ENCODE results near the gene KIAA1328.
"Not testable (repeated sequence)": the region's sequence is repeated elsewhere in the genome, so short reads cannot be mapped to it uniquely, and the experiment has no call there.

The KIAA1328 gene

DNA sequence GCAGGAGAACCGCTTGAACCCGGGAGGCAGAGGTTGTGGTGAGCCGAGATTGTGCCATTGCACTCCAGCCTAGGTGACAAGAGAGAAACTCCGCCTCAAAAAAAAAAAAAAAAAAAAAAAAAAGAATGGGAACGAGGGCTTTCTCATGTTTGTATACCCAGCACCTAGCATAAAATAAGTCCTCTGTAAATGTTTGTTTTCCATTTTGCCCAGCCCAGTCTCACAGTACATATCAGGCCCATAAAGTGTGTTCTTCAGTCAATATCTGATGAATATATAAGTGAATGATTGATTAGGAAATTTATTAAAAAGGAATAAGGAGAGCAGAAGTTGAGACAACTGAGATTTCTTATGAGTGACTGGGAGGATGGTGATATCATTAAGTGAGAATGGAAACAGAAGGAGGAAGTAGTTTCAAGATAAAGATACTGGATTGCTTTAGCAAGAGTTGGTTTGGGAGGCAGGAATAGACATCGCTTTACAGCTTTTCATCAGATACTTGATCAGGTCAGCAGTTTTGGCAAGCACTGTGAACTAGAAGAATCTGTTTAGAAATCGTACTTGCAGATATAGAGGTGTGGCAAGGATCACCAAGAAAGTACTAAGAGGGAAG lies 327.5 kb downstream of the KIAA1328 start:
- no peak for DNase-seq (ENCODE audit: low spot score)

DNA sequence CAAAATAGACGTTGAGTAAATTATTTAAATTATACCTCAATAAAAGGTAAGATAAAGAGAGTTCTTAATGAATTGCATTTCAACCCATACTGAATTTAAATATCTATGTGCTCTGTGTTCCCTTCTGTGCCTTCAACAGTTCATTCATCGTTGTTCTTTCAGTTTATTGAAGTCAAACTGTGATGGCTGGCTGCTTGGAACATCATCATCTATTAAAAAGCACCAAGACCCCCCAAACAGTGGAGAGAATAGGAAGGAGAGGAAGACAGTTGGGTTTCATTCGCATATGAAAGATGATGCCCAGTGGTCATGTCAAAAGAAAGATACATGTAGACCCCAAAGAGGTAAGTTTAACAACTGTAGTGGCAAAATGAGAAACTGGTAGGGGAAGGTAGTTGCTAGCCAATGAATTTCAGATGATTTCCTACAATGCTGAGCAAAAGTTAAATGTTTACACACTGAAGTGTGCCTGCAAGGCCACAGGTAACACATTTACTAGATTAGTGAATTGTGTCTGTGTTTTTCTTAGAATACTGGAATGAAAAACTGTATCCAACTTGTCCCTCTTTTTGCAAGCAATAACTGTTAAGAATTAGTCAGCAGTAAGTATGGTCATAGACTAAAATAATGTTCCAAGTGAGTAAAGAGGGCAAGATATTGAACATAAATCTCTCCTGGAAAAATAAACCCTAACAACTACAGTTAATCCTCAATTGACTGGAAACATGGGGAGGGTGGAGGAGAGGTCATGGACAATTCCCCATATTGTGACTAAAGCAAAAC lies 331.3 kb downstream of the KIAA1328 start:
- DNase-seq (ENCODE audit: low spot score): no peak

DNA sequence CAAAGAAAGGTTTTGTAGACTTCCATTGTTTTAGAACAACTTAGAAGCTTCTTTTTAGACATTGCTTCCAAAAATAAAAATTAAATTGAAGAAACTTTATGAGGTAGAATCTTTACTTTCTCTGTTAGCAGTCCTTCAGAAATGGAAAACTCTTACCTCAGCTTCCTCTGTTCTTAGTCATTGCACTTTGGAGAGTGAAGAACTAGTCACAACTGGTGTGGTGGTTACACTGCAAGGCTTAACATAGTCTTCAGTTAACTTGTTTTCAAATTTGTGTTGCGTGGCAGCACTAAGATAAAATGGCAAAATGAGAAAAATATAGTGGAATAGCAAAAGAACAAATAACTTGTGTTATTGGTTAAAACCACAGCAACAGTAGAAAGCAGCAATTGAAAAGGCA lies 332.6 kb downstream of the KIAA1328 start:
- DNase-seq (ENCODE audit: low spot score): no peak

DNA sequence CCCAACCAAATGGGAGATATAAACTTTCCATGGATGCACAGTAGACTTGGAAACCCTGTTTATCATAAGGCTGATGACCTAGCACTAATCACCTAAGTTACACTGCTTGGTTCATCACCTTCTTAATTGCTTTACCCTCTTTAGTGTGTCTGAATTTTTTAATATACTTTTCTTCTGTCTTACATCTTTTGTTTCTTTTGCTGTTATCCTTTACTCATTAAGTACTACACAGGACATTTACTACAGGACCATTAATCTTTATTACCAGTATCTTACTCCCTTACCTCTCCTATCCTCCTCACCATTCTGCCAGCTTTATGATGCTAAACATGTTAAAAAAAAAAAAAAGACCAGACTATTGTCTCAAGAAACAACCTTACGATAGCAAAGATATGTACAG lies 333.6 kb downstream of the KIAA1328 start:
- DNase-seq (ENCODE audit: low spot score): no peak

DNA sequence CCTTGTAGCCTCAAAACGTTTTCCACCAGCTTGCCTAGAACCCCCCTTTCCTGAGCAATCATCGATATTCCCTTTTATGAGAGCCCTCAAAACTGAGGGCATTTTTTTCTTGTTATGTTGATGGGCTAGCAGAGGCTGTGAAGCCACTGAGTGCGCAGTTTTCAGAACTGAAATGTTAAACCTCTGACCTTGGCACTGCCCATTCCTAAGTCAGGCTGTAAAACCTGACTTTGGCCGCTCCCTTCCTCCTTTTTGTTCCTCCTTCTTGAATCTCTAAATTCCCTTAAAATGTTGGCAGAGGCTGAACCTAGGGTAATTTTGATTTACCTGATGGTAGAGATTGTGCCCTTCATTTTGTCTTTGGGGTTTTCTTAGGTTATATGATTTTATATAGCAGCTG lies 334.2 kb downstream of the KIAA1328 start:
- no peak for DNase-seq (ENCODE audit: low spot score)

DNA sequence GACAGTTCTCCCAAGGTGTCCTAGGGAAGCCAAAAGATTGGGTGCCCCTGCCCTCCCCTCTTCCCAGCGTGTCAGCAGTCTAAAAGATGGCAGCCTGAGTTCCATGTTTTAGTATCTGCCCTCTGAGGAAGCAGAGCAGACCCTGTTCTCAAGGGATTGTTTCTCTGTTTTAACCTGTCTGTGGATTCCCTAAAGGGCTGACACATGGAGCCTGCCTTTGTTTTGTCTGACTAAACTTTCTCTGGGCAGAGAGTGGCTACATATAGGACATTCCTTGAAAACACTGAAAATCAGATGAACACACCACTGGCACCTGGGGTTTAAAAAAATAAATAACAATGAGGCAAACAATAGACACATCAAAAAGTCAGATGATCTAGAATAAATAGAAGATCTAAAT lies 337.6 kb downstream of the KIAA1328 start:
- no peak for DNase-seq (ENCODE audit: low spot score)

DNA sequence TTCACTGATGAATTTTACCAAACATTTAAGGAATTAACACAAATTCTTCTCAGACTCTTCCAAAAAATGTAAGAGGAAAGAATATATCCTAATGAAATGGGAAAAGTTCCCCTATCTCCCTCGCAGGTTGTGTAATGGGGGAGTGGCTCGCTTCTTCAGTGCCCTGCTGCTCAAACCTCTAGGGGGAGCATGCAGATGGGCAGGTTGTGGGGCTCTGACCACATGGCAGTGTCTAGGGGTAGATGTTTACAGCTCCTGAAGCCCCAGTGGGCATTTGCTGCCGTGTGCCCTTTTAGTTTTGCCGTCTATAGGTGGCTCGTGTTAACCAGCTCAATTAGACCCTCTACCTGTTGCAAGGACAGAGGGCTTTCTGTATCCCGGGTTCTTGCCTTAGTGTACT lies 338.0 kb downstream of the KIAA1328 start:
- DNase-seq (ENCODE audit: low spot score): not testable (repeated sequence)

DNA sequence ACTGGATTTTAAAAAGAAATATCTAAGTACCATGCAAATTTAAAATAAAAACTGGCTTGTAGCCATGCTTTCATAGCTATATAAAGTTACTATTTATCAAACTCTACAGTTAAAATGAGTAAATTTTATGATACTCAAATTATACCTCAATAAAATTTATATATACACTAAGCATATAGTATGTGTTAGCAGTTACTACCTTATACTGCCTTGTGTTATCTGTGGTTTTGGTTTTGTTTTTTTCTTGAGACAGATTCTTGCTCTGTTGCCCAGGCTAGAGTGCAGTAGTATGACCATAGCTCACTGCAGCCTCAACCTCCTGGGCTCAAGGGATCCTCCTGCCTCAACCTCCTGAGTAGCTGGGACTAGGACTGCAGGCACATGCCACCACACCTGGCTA lies 342.1 kb downstream of the KIAA1328 start:
- no peak for DNase-seq (ENCODE audit: low spot score)

DNA sequence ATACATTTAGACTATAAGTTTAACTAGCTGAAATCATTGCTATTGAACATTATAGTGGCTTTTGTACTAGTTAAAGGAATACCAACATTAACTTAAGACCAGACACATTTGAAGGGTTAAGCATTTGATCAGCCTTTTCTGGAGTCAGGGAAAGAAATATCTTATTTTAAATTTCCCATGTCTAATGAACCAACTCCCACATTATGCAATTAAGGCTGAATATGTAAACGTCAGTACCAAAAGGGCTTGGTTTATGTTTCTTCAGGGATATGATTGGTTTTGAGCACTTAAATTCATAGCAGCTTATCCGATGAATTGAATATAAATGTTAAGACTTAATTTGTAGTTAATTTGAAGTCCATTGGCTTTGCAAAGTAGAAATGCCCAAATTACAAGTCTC lies 344.5 kb downstream of the KIAA1328 start:
- DNase-seq (ENCODE audit: low spot score): no peak

DNA sequence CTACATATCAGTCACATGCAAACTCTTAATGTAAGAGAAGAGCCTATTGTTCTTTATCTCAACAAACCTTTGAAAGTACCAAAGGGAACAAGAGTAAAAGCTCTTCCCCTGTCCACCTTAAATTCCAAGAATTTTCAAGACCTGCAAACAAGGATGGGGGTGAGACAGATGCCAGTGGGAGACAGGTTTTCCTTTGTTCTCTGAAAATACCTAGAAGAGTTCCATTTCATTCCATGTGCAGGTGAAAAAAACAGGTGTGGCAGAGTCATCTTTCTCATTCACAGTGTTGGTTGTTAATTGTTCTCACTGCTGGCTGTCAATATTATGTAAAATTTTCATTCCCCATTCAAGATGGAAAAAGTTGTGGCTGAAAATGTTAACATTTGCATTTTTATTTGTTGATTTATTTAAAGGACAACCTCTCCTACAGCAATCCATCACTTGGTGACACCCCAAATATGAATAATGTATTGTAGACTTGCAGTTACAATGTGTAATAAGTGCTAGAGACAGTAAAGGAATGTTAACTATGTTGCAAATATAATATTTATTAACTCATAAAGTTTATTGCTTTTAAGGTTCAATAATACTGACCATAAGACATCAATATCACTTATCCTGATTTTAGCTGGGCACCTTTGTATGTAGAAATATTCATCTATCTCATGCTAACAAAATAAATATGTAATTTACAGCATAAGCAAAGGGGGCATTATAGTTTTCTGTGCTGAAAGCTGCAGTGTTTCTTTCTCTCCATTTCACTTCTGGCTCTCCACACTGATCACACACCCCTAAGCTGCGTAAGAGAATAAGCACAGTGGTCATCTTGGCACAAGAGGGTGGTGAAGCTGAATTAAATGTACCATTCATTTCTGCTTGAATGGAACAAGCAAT lies 347.0 kb downstream of the KIAA1328 start:
- DNase-seq (ENCODE audit: low spot score): no peak

DNA sequence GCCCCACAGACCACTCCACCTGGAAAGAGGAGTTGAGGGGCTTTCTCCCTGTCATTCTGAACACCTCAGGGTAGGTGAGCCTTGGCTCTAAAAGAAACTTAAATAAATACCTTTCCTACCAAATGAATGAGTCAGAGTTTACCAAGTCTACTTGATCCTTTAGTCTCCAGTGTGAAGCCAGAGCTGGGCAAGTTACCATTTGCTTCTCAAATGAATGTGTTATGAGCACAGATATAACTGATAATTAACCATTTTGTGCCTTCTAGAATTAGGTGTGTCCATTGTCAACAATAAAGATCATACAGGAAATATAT lies 347.7 kb downstream of the KIAA1328 start:
- no peak for DNase-seq (ENCODE audit: low spot score)

DNA sequence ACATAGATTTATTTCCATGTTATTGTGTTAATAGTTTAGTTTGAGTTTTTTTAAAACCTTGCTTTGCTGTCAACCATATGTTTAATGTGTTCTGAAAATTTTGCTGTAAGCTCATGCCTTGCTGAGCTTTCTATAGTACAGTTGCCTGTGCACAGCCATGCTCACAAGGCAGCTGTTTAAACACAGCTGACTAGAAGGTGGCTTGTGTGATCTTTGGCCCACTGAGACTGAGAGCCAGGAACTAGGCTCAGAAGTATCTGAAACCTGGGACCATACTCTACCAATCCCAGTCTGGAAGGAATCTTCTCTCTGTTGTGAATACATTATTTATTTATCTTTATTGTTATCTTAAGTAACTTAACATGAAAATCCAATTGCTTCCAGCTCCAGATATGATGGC lies 350.5 kb downstream of the KIAA1328 start:
- DNase-seq (ENCODE audit: low spot score): no peak

DNA sequence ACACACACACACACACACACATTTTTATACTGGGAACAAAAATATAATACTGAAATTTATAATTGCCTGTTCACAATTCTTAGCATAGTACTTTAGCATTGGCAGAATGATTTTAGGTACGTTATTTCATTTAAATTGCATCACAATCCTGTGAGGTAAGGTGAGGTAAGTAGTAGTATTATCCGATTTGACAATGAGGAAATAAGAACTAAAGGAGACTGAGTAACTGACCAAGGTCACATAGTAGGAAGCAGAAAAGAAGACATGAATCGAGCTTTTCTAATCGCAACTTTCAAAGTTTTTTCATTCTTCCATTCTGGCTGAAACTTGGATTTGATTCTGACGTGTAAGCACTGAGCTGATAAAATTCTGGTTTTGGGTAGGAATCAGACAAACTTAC lies 351.2 kb downstream of the KIAA1328 start:
- DNase-seq (ENCODE audit: low spot score): no peak

DNA sequence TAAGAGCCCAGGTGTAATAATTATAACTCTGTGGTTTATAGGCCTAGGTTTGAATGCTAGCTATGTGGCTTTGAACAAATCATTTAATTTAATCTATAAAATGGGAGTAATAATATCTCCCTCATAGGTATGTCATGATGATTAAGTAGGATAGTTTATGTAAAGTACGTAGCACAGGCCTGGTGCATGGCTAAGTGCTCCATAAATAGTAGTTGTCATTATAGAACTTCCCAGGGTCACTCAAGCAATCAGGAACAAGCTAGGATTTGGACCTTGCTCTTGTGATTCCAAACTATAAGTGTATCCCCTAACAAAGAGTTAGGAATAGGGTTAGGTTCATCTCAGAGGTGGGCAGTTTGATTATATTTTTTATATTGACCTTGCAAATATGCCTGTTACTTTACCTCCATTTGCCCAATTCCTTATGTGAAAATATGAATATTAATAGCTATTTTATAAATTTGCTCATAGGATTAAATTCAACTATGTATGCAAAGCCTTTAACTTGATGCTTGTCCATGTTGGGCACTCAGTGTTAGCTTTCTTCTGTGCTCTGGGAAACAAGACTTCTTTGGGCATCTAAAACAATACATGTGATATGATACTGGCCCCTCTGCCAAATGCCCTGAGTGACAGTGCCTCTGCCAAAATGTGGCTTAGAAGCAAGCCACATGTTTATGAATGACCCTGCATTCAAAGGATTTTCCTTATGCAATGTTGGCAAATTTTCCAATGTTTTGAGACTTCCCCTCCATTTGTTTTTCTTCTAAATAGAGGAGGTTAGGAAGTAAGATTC lies 353.6 kb downstream of the KIAA1328 start:
- DNase-seq (ENCODE audit: low spot score): no peak

DNA sequence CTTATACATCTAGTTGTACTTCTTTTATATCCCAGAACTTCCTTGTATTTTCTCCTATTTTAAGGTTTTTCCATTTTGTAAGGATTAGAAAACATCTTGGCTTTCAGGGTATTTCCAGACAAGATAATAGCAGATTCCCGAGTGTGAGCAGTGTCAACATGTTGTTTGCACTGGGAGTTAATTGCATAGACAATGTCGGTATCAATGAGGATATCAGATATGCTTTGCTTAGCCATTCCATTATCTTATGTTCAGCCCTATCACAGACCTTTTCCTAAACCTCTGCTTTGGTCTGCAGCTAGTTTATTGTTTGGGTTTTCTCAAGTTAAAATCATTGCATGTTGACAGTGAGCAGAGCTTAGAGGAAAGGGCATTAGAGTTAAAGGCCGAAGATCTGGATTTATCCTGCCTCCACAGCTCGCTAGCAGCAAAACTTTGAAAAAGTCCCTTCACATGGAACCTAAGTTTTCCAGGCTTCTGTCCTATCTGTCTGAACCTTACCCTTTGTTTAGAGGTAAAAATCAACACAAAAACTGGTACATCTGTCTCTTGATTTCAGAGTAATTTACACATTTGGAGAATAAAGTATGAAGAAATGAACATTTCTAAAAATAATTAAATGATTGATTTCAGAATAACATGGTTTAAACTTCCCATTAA lies 355.4 kb downstream of the KIAA1328 start:
- DNase-seq (ENCODE audit: low spot score): no peak

DNA sequence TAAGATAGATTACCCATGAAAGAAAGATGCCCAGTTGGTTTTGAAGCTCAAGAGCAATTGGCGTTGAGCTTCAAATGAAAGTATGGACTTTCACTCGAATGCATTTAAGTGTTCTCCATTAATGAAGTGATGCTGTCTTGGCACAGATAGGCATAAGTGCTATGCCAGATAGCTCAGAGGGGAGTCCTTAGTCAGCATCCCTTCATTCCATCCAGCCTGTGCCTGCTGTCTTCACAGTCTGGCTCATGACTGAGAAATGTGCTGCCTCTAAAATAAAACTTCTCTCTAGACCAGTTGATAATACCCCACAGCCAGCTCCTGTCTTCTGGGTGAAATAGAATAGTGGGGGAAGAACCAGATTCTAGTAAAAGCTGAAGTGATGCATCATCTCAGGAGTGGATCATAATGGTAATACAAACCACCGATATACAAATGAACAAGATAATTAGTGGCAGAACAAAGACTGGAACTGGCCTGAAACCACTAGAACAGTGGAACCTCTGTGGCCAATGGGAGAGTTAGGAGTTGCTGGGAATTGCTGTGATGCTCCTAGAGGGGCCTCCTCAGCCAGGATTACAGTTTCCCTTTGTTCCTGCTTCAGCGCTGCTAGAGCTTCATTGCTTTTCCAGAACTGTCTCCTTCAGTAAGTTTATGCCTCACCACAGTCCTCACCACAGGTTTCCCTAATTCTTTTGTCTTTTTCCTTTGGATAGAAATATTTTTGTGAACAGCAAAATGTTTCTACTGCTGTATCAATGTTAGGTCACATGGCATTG lies 359.3 kb downstream of the KIAA1328 start:
- no peak for DNase-seq (ENCODE audit: low spot score)

DNA sequence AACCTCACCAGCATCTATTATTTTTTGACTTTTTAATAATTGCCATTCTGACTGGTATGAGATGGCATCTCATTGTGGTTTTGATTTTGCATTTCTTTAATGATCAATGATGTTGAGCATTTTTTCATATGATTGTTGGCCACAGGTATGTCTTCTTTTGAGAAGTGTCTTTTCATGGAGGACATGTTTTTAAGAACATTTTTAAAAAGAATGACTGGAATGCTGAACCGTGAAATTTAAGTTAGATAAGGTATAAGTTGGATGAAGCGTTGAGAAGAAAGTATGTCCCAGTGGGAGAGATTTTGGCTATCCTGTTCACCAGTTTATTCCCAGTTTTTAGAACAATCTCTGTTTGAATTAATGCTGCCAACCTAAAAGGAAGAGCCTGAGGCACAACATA lies 370.8 kb downstream of the KIAA1328 start:
- no peak for DNase-seq (ENCODE audit: low spot score)

DNA sequence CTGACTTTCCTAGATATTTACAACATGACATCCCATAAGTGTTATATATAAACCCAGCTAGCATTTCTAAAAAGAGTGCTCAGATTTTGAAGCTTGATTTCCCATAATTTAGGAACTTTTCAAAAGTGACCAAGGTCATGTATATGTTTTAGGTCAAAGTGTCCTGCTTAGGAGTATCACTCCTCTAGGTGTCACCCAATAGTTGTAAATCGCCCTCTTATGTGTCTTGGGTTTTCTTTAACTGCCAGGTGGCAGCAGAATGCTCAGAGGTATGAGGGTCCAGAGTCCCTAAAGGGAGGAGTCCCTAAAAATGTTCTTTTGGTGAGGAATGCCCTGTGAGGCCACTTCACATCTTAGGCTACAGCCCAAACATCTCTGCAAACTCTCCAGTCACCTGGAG lies 378.4 kb downstream of the KIAA1328 start:
- no peak for DNase-seq (ENCODE audit: low spot score)

DNA sequence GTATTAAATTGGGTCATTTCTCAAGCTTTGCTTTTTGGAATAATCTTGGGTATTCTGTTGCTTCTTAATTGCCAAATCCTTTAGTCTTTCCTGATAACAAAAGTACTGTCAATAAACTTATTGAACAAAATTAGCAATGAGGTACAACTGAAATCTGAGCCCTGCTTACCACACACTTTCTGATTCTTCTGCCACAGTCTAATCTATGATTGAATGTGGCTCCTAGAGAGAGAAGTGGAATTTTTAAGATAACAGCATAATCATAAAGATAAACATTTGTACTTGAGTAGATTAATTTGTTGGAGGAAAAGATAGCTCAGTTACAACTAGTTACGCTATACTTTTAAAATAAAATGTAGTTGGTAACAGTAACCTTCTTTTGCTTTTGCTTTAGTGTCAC lies 381.9 kb downstream of the KIAA1328 start:
- DNase-seq (ENCODE audit: low spot score): no peak

DNA sequence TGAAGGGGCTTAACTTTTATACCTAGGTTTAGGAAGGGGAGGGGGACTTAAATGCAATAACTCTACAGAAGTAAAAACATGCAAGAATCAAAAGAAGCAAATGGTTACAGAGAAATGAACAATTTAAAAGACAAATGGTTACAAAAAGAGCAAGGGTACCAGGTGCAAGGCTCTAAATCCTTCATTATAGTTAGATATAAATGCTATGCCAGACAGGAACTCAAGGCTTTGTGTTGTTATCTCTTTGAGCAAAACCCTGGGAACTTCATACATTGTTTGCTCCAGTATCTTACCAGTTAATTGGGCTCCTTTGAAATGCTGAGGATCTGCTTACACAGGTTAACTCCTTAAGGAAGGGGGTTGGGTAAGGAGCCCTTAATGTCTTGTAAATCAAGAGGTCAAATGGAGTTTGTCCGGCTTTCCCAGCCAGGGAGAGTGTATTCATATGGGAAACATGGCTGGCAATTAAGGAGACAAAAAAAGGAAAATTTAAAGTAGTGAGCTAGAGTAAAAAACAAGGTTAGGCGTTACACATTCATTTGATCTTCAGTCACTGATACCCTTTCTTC lies 389.2 kb downstream of the KIAA1328 start:
- DNase-seq (ENCODE audit: low spot score): no peak

DNA sequence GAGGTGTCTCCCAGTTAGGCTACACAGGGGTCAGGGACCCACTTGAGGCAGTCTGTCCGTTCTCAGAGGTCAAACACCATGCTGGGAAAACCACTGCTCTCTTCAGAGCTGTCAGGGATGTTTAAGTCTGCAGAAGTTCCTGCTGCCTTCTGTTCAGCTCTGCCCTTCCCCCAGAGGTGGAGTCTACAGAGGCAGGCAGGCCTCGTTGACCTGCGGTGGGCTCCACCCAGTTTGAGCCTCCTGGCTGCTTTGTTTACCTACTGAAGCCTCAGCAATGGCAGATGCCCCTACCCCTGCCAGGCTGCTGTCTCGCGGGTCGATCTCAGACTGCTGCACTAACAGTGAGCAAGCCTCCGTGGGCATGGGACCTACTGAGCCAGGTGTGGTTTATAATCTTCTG lies 390.3 kb downstream of the KIAA1328 start:
- no peak for DNase-seq (ENCODE audit: low spot score)

Data from left forelimb (tissue), 1 donor.